Panc1 (cell line): ENCODE data around the gene SKAP1. TPM values are rescaled to one million over a fixed set of nuclear protein-coding genes. Genes with fewer than 3 reads are reported as not detected.

Experiments
- ATAC-seq: fragments of 200-7000 bp; cut with Tn5 transposase; 2 replicates; pipeline ENCODE4 v1.9.1; 2020; ENCODE audit warnings: mild to moderate bottlenecking, moderate library complexity
- BruUV-seq: library from RNA; stranded (reverse); fragments of 400-500 nt; replicated peaks from 2 replicates; lab custom pipeline; 2021; lab: Mats Ljungman, UMichigan
- CTCF ChIA-PET: fragments of 300-600 bp; sonication (Branson Sonifier 250); formaldehyde crosslinking; loops from one replicate; lab custom pipeline; 2022; ENCODE audit warnings: antibody characterized with exemption; lab: Charles Lee
- POLR2A ChIA-PET: fragments of 300-600 bp; sonication (Branson Sonifier 250); formaldehyde crosslinking; loops from one replicate; lab custom pipeline; 2022; ENCODE audit warnings: antibody characterized with exemption; lab: Charles Lee
- DNase-seq: peaks from one replicate; pipeline ENCODE4 v3.0.0-alpha.2; 2010; ENCODE audit warnings: low read depth, low spot score
- H3K27ac ChIP-seq: 2 replicates; pipeline ENCODE4 v1.5.1; 2011; ENCODE audit warnings: mild to moderate bottlenecking, low read length, inconsistent platforms
- H3K27me3 ChIP-seq: fragments of 200-500 bp; sonication (Bioruptor generic); 2 replicates; pipeline ENCODE4 v1.6.0; 2014; ENCODE audit warnings: low read length, inconsistent platforms; ENCODE audit not compliant: control insufficient read depth, insufficient read depth
- H3K36me3 ChIP-seq: fragments of 200-500 bp; sonication (Bioruptor generic); 2 replicates; pipeline ENCODE4 v1.5.1; 2014; ENCODE audit warnings: inconsistent platforms, mild to moderate bottlenecking, low read length, moderate library complexity; ENCODE audit not compliant: control insufficient read depth, insufficient read depth
- H3K4me1 ChIP-seq: 2 replicates; pipeline ENCODE4 v1.5.1; 2011; ENCODE audit warnings: inconsistent platforms, mild to moderate bottlenecking, low read length, moderate library complexity; ENCODE audit not compliant: control insufficient read depth, insufficient read depth
- H3K4me3 ChIP-seq, 2 experiments: 2 replicates each; pipeline ENCODE4 v1.5.1; 2011 to 2012; ENCODE audit warnings: low read depth in 2 of 2, low read length in 2 of 2, mild to moderate bottlenecking in 2 of 2, inconsistent platforms in 1 of 2, moderate library complexity in 1 of 2
- H3K9me3 ChIP-seq: fragments of 200-500 bp; sonication (Bioruptor generic); 2 replicates; pipeline ENCODE4 v1.5.1; 2014; ENCODE audit warnings: low read depth, mild to moderate bottlenecking, inconsistent platforms, low read length, moderate library complexity; ENCODE audit not compliant: control insufficient read depth, insufficient read depth
- POLR2AphosphoS5 ChIP-seq: IDR thresholded peaks from 2 replicates; pipeline ENCODE4 v1.6.1; 2012; ENCODE audit warnings: mild to moderate bottlenecking, low read depth, low read length, moderate library complexity
- SIN3A ChIP-seq: IDR thresholded peaks from 2 replicates; pipeline ENCODE4 v1.6.1; 2012; ENCODE audit warnings: low read depth, mild to moderate bottlenecking, low read length, moderate library complexity, borderline replicate concordance; ENCODE audit not compliant: insufficient read depth
- TCF7L2 ChIP-seq: IDR thresholded peaks from 2 replicates; pipeline ENCODE4 v1.6.1; 2011; ENCODE audit warnings: mild to moderate bottlenecking, low read depth, low read length, inconsistent platforms
- in situ Hi-C: cut with HindIII; loops from 2 replicates; pipeline ENCODE4 v1.10.0; 2016; ENCODE audit warnings: low sequenced_read_pairs, low pct_unique_long_range_greater_than_20kb
- intact Hi-C: fragments of 100-400 bp; cut with micrococcal nuclease; formaldehyde crosslinking; loops from one replicate; pipeline ENCODE4 v1.10.0; 2022; ENCODE audit not compliant: unreplicated experiment
- total RNA-seq: library from RNA; stranded (reverse); gene quantifications from one replicate; pipeline ENCODE4 v1.2.1, GENCODE V29; 2021; ENCODE audit not compliant: unreplicated experiment
- TF ChIP-seq, protein P1 (sequence below): fragments of 450-650 bp; IDR thresholded peaks from 2 replicates; pipeline ENCODE4 v1.5.1; 2017; ENCODE audit warnings: mild to moderate bottlenecking
- TF ChIP-seq, protein P2 (sequence below), 2 experiments: IDR thresholded peaks; 2 replicates each; pipeline ENCODE4 v1.6.1; 2011 to 2012; ENCODE audit warnings: low read depth in 2 of 2, control low read depth in 1 of 2, low read length in 1 of 2, mild to moderate bottlenecking in 1 of 2, moderate library complexity in 1 of 2; ENCODE audit not compliant: insufficient read depth in 1 of 2

SKAP1 gene
- total RNA-seq, 1 experiment from 2014 or later = 0.90 TPM

DNA sequence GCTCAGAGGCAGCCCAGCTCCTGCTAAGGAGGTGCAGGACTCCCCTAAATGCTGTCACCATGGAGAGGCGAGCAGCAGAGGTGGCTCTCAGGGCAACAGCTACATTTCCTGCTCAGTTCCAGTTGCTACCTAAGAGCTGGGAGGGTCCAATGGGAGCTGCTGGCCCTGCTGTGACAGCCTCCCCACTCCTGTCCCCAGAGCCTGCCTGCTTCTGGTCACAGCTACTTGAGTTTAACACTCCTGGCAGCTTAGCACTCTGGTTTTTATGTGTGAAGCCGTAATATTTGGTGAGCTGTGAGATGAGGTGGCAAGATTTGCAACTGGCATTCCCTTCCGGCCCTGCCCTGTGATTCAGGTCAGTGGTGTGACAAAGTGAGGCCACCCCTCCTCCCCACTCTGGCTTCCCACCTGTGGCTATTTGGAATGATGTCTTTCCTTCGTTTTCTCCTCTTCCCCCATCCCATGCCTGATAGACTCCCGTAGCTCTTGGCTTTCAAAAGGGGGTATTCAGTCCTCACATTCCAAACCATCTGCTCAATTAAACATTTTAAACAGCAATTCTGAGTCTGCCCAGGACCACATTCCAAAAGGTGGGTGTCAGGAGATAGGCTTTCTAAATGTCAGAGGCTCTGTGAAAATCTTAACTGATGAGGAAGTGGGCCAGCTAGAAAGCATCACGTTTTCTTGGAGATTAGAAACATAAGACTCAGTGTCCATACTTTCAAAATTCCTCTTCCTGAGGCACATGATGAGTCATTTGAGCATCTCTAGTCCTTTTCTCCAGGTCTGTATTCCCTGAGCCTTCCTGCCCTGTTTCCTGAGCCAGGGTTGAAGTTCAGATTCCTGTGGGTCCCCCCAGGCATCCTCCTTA, 42.6 kb upstream of the SKAP1 start:
- DNase-seq (no peak), ATAC-seq (peak; percentile 72)
- BruUV-seq = no TSS peak
- H3K27me3 ChIP-seq = no peaks in the 10 kb centered on the region
- in situ Hi-C loops (no loop called here), intact Hi-C loops (no loop called here)
- no peak overlapping the region for H3K4me3 ChIP-seq
- no peaks in the 10 kb centered on the region for H3K9me3 ChIP-seq
- peaks cover 16% of the 10 kb centered on the region for H3K4me1 ChIP-seq
- TF ChIP-seq, protein P1, sequence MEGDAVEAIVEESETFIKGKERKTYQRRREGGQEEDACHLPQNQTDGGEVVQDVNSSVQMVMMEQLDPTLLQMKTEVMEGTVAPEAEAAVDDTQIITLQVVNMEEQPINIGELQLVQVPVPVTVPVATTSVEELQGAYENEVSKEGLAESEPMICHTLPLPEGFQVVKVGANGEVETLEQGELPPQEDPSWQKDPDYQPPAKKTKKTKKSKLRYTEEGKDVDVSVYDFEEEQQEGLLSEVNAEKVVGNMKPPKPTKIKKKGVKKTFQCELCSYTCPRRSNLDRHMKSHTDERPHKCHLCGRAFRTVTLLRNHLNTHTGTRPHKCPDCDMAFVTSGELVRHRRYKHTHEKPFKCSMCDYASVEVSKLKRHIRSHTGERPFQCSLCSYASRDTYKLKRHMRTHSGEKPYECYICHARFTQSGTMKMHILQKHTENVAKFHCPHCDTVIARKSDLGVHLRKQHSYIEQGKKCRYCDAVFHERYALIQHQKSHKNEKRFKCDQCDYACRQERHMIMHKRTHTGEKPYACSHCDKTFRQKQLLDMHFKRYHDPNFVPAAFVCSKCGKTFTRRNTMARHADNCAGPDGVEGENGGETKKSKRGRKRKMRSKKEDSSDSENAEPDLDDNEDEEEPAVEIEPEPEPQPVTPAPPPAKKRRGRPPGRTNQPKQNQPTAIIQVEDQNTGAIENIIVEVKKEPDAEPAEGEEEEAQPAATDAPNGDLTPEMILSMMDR = no peak
- no peak for TF ChIP-seq POLR2AphosphoS5
- TF ChIP-seq TCF7L2 = no peak
- TF ChIP-seq SIN3A = no peak
- TF ChIP-seq, protein P2, sequence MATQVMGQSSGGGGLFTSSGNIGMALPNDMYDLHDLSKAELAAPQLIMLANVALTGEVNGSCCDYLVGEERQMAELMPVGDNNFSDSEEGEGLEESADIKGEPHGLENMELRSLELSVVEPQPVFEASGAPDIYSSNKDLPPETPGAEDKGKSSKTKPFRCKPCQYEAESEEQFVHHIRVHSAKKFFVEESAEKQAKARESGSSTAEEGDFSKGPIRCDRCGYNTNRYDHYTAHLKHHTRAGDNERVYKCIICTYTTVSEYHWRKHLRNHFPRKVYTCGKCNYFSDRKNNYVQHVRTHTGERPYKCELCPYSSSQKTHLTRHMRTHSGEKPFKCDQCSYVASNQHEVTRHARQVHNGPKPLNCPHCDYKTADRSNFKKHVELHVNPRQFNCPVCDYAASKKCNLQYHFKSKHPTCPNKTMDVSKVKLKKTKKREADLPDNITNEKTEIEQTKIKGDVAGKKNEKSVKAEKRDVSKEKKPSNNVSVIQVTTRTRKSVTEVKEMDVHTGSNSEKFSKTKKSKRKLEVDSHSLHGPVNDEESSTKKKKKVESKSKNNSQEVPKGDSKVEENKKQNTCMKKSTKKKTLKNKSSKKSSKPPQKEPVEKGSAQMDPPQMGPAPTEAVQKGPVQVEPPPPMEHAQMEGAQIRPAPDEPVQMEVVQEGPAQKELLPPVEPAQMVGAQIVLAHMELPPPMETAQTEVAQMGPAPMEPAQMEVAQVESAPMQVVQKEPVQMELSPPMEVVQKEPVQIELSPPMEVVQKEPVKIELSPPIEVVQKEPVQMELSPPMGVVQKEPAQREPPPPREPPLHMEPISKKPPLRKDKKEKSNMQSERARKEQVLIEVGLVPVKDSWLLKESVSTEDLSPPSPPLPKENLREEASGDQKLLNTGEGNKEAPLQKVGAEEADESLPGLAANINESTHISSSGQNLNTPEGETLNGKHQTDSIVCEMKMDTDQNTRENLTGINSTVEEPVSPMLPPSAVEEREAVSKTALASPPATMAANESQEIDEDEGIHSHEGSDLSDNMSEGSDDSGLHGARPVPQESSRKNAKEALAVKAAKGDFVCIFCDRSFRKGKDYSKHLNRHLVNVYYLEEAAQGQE (IDR thresholded peaks at IDR 0.05; ENCODE audit: insufficient read depth in 1 of 2, low read depth in 2 of 2, low read length in 1 of 2) = no peak
- peak overlapping the region; percentile 58 for H3K27ac ChIP-seq
- ChIA-PET POLR2A (interaction anchor here (0.7 kb wide), 1 partner anchor 48 kb away, joined by 3 read pairs; no protein-coding TSS in a partner anchor), CTCF (interaction anchor here (0.5 kb wide), 1 partner anchor 256 kb away, joined by 5 read pairs; no protein-coding TSS in a partner anchor)
- no peaks in the 10 kb centered on the region for H3K36me3 ChIP-seq

DNA sequence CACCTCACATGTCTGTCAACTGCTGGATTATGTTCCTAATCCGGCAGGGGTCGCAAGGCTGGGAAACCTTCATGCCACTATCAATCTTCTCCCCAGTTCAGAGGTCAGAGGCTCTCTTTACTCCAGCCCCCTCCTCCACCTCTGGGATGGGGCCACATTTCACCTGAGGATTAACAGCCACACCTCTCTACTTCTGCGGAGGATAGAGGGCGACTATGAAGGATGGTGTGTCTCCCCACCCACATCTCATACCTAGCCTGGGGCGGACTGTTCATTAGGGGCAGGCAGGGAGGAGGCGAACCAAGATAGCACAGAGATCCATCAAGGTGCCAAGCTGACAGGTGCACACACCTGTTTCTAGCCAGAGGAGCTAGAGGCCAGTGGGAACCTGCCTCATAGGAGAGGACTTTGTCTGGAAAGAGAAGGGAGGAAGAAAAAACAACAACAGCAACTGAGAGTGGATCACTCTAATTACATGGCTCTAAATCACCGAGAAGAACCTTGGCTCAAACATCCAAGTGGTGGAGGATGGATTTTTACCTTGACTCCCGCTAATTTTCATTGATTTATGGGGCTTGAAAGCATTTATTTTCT, 41.9 kb upstream of the SKAP1 start:
- no TSS peak for BruUV-seq
- in situ Hi-C loops (no loop called here), intact Hi-C loops (no loop called here)
- Histone ChIP-seq H3K9me3 (no peaks in the 10 kb centered on the region), H3K27me3 (no peaks in the 10 kb centered on the region), H3K4me1 (peaks cover 16% of the 10 kb centered on the region), H3K36me3 (no peaks in the 10 kb centered on the region), H3K27ac (no peak overlapping the region; the same call in 1 of the 2 replicates), H3K4me3 (no peak overlapping the region)
- ATAC-seq (0 out of 2 replicates have a peak, but pooled peaks have one; percentile 7), DNase-seq (no peak)
- ChIA-PET POLR2A (interaction anchor here (0.7 kb wide), 1 partner anchor 49 kb away, joined by 3 read pairs; no protein-coding TSS in a partner anchor), CTCF (interaction anchor here (0.5 to 0.9 kb wide), 2 partner anchors 255 to 256 kb away, joined by 5 to 9 read pairs; no protein-coding TSS in a partner anchor)
- no peak for TF ChIP-seq POLR2AphosphoS5
- no peak for TF ChIP-seq TCF7L2
- no peak for TF ChIP-seq SIN3A
- TF ChIP-seq, protein P2 (IDR thresholded peaks at IDR 0.05; ENCODE audit: insufficient read depth in 1 of 2, low read depth in 2 of 2, low read length in 1 of 2) = no peak
- TF ChIP-seq, protein P1 = no peak
